Measurements from ENCODE around the gene RNASE4.
"Not testable (repeated sequence)": the region's sequence is repeated elsewhere in the genome, so short reads cannot be mapped to it uniquely, and the experiment has no call there.

RNASE4 gene

GRCh38 chr14:20699931-20700330 lies 15.6 kb downstream of the RNASE4 start:
- DNase-seq = no peak

GRCh38 chr14:20700965-20701364 lies 16.6 kb downstream of the RNASE4 start:
- DNase-seq = not testable (repeated sequence)

- no peak for DNase-seq
These were observed 22.4 kb downstream of the RNASE4 start for GRCh38 chr14:20706657-20707355.

- no peak for DNase-seq
These were observed 23.3 kb downstream of the RNASE4 start for GRCh38 chr14:20707622-20708021.

GRCh38 chr14:20711261-20711660 lies 26.9 kb downstream of the RNASE4 start:
- DNase-seq = no peak

- no peak for DNase-seq
These were observed 27.3 kb downstream of the RNASE4 start for GRCh38 chr14:20711685-20712084.

GRCh38 chr14:20712904-20713303 lies 28.5 kb downstream of the RNASE4 start:
- no peak for DNase-seq

- DNase-seq = no peak
These were observed 30.4 kb downstream of the RNASE4 start for GRCh38 chr14:20714593-20715250.

GRCh38 chr14:20719777-20720176 lies 35.4 kb downstream of the RNASE4 start:
- no peak for DNase-seq

- DNase-seq = no peak
These were observed 36.4 kb downstream of the RNASE4 start for GRCh38 chr14:20720741-20721140.

- no peak for DNase-seq
These were observed 37.7 kb downstream of the RNASE4 start for GRCh38 chr14:20722016-20722415.

- no peak for DNase-seq
These were observed 39.1 kb downstream of the RNASE4 start for GRCh38 chr14:20723488-20723887.

- DNase-seq = not testable (repeated sequence)
These were observed 41.8 kb downstream of the RNASE4 start for GRCh38 chr14:20726121-20726520.

- no peak for DNase-seq
These were observed 42.2 kb downstream of the RNASE4 start for GRCh38 chr14:20726531-20726930.

GRCh38 chr14:20730891-20731290 lies 46.5 kb downstream of the RNASE4 start:
- DNase-seq = no peak

GRCh38 chr14:20732477-20732876 lies 48.1 kb downstream of the RNASE4 start:
- DNase-seq = no peak

- no peak for DNase-seq
These were observed 48.7 kb downstream of the RNASE4 start for GRCh38 chr14:20732979-20733635.

- no peak for DNase-seq
These were observed 49.5 kb downstream of the RNASE4 start for GRCh38 chr14:20733684-20734429.

- DNase-seq = no peak
These were observed 50.1 kb downstream of the RNASE4 start for GRCh38 chr14:20734430-20734806.

- not testable (repeated sequence) for DNase-seq
These were observed 53.9 kb downstream of the RNASE4 start for GRCh38 chr14:20738292-20738691.

GRCh38 chr14:20742132-20742531 lies 57.8 kb downstream of the RNASE4 start:
- no peak for DNase-seq

- no peak for DNase-seq
These were observed 59.2 kb downstream of the RNASE4 start for GRCh38 chr14:20743556-20743955.

Measured in activated gamma-delta T cell (primary cell).